AG04450 (cell line): ENCODE results near the gene CRYL1. TPM values are rescaled to one million over a fixed set of nuclear protein-coding genes. Genes with fewer than 3 reads are reported as not detected.

ENCODE experiments used
- CTCF ChIA-PET: fragments of 300-600, 350-600 bp; formaldehyde crosslinking; extraction: SDS; loops from one replicate; lab custom pipeline; 2022; ENCODE audit warnings: antibody characterized with exemption, inconsistent platforms; lab: Charles Lee
- POLR2A ChIA-PET: fragments of 350-600 bp; formaldehyde crosslinking; extraction: SDS; loops from one replicate; lab custom pipeline; 2021; ENCODE audit warnings: antibody characterized with exemption, inconsistent platforms; lab: Yijun Ruan, JAX
- DNase-seq: peaks from one replicate; pipeline ENCODE4 v3.0.0-alpha.2; 2011; ENCODE audit warnings: low read depth, low spot score
- H3K27ac ChIP-seq: one replicate; pipeline ENCODE4 v1.5.1; 2012; ENCODE audit warnings: low read depth, low read length, control low read depth
- H3K27me3 ChIP-seq: one replicate; pipeline ENCODE4 v1.6.0; 2012; ENCODE audit warnings: low read length; ENCODE audit not compliant: control insufficient read depth, insufficient read depth
- H3K4me3 ChIP-seq: 2 replicates; pipeline ENCODE4 v1.5.1; 2011; ENCODE audit warnings: mild to moderate bottlenecking, low read depth, low read length, control low read depth
- H3K9me3 ChIP-seq: 2 replicates; pipeline ENCODE4 v1.5.1; 2012; ENCODE audit warnings: low read length; ENCODE audit not compliant: control insufficient read depth, insufficient read depth
- CTCF ChIP-seq: IDR thresholded peaks from 2 replicates; pipeline ENCODE4 v1.5.1; 2011; ENCODE audit warnings: low read depth, low read length, control low read depth, inconsistent platforms
- polyA plus RNA-seq: library from polyadenylated mRNA; depleted of rRNA; stranded (reverse); fragments of >200 nt; gene quantifications from 2 replicates; pipeline ENCODE4 v1.2.3, GENCODE V29; 2011

Gene CRYL1
- polyA plus RNA-seq, 1 experiment = 21.6 TPM

- peak; percentile 39 for DNase-seq
- POLR2A ChIA-PET = interaction anchor here (0.7 kb wide), 1 partner anchor 64 kb away, joined by 3 read pairs; no protein-coding TSS in a partner anchor
- H3K9me3 ChIP-seq = peaks cover 5% of the 10 kb centered on the region; the same call in 1 of the 2 replicates
- peak; percentile 97 for TF ChIP-seq CTCF
- H3K4me3 ChIP-seq = peak overlapping the region; percentile 25
- CTCF ChIA-PET = interaction anchor here (0.6 to 5.8 kb wide), 16 partner anchors 10 to 982 kb away, joined by 3 to 80 read pairs (median 4); partner anchors contain the start of gene CRYL1
- no peaks in the 10 kb centered on the region for H3K27me3 ChIP-seq
- H3K27ac ChIP-seq = peak overlapping the region; percentile 65
These were observed 30.3 kb downstream of the CRYL1 start for GRCh38 chr13:20495087-20496023.

GRCh38 chr13:20494656-20495055, 31.0 kb downstream of the CRYL1 start:
- no peaks in the 10 kb centered on the region for H3K27me3 ChIP-seq
- H3K27ac ChIP-seq = no peak overlapping the region
- CTCF ChIA-PET = interaction anchor here (0.6 to 5.8 kb wide), 12 partner anchors 12 to 430 kb away, joined by 3 to 80 read pairs (median 4); partner anchors contain the start of gene CRYL1
- no peak overlapping the region for H3K4me3 ChIP-seq
- no peak for DNase-seq
- peaks cover 5% of the 10 kb centered on the region; the same call in 1 of the 2 replicates for H3K9me3 ChIP-seq
- POLR2A ChIA-PET = no interaction called here
- TF ChIP-seq CTCF = no peak

GRCh38 chr13:20492641-20493040, 33.0 kb downstream of the CRYL1 start:
- no peak overlapping the region for H3K27ac ChIP-seq
- DNase-seq = no peak
- TF ChIP-seq CTCF = no peak
- no peaks in the 10 kb centered on the region for H3K27me3 ChIP-seq
- no peaks in the 10 kb centered on the region for H3K9me3 ChIP-seq
- ChIA-PET CTCF (interaction anchor here (1.0 to 5.8 kb wide), 4 partner anchors 9 to 334 kb away, joined by 3 to 80 read pairs (median 10); no protein-coding TSS in a partner anchor), POLR2A (no interaction called here)
- H3K4me3 ChIP-seq = no peak overlapping the region

- POLR2A ChIA-PET = no interaction called here
- CTCF ChIA-PET = interaction anchor here (0.5 to 5.8 kb wide), 3 partner anchors 11 to 369 kb away, joined by 3 to 80 read pairs (median 4); no protein-coding TSS in a partner anchor
- Histone ChIP-seq H3K27ac (no peak overlapping the region), H3K4me3 (no peak overlapping the region), H3K27me3 (no peaks in the 10 kb centered on the region), H3K9me3 (no peaks in the 10 kb centered on the region)
- DNase-seq = no peak
- TF ChIP-seq CTCF = no peak
These were observed 33.7 kb downstream of the CRYL1 start for GRCh38 chr13:20491926-20492435.
